ENCODE data around the gene S100PBP. TPM values are rescaled to one million over a fixed set of nuclear protein-coding genes. Genes with fewer than 3 reads are reported as not detected.

Gene S100PBP
- total RNA-seq, 1 experiment from 2014 or later, result 69.3 TPM

DNA sequence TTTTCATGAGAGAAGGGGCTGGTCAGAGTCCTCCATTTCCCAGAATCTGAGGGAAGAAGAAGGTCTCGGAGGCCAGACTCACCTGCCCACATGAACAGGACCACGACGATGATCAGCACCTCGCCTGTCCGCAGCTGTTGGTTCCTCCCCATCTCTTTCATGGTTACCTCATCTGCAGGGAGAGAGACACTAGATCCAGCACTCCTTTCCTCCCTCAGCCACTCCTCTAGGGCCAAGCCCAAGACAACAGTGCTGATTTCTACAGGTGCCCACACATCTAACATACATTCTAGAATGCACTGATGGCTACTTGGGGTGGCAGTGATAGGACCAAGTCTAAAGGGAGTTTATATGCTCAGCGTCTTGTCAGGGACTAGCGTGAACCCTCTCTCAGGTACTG is 50.2 kb downstream of the S100PBP start:
- POLR2A ChIA-PET (ENCODE audit: low non-redundant PET), result no interaction called here
- intact Hi-C loops (cut with micrococcal nuclease; ENCODE audit: unreplicated experiment), result no loop called here

GRCh38 chr1:32868085-32868484 is 50.6 kb downstream of the S100PBP start:
- DNase-seq (ENCODE audit: low spot score), result no peak
- intact Hi-C loops (cut with micrococcal nuclease; ENCODE audit: unreplicated experiment), result no loop called here
- no peaks in the 10 kb centered on the region for H3K9me3 ChIP-seq (ENCODE audit: low read depth, low read length, poor library complexity, severe bottlenecking)
- POLR2A ChIA-PET (ENCODE audit: low non-redundant PET), result no interaction called here
- H3K27ac ChIP-seq (ENCODE audit: low read depth, low read length, poor library complexity, severe bottlenecking), result no peak overlapping the region
- H3K4me1 ChIP-seq (ENCODE audit: insufficient read depth, low read length, poor library complexity, severe bottlenecking), result peaks cover 5% of the 10 kb centered on the region
- H3K36me3 ChIP-seq (ENCODE audit: insufficient read depth, low read length, poor library complexity, severe bottlenecking), result peaks cover 3% of the 10 kb centered on the region
- H3K27me3 ChIP-seq (replicated peaks; ENCODE audit: insufficient read depth, low read depth, low read length, poor library complexity), result no peaks in the 10 kb centered on the region
- TF ChIP-seq EZH2 (IDR thresholded peaks at IDR 0.05; ENCODE audit: borderline replicate concordance, low read depth, low read length, poor library complexity, severe bottlenecking), result no peak
- TF ChIP-seq, protein P1, sequence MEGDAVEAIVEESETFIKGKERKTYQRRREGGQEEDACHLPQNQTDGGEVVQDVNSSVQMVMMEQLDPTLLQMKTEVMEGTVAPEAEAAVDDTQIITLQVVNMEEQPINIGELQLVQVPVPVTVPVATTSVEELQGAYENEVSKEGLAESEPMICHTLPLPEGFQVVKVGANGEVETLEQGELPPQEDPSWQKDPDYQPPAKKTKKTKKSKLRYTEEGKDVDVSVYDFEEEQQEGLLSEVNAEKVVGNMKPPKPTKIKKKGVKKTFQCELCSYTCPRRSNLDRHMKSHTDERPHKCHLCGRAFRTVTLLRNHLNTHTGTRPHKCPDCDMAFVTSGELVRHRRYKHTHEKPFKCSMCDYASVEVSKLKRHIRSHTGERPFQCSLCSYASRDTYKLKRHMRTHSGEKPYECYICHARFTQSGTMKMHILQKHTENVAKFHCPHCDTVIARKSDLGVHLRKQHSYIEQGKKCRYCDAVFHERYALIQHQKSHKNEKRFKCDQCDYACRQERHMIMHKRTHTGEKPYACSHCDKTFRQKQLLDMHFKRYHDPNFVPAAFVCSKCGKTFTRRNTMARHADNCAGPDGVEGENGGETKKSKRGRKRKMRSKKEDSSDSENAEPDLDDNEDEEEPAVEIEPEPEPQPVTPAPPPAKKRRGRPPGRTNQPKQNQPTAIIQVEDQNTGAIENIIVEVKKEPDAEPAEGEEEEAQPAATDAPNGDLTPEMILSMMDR (conservative IDR thresholded peaks at IDR 0.05; ENCODE audit: low read depth, low read length), result no peak
- BruUV-seq (replicated peaks), result no TSS peak
- no peak overlapping the region for H3K4me3 ChIP-seq (ENCODE audit: low read depth, low read length, poor library complexity, severe bottlenecking)
- CTCF ChIA-PET, result interaction anchor here (0.6 kb wide), 1 partner anchor 722 kb away, joined by 5 read pairs; no protein-coding TSS in a partner anchor

More for the DNA sequence above, 50.2 kb downstream of the S100PBP start:
- H3K9me3 ChIP-seq (ENCODE audit: low read depth, low read length, poor library complexity, severe bottlenecking), result no peaks in the 10 kb centered on the region
- peaks cover 5% of the 10 kb centered on the region for H3K4me1 ChIP-seq (ENCODE audit: insufficient read depth, low read length, poor library complexity, severe bottlenecking)
- H3K27me3 ChIP-seq (replicated peaks; ENCODE audit: insufficient read depth, low read depth, low read length, poor library complexity), result no peaks in the 10 kb centered on the region
- no peak overlapping the region for H3K4me3 ChIP-seq (ENCODE audit: low read depth, low read length, poor library complexity, severe bottlenecking)
- no TSS peak for BruUV-seq (replicated peaks)
- H3K36me3 ChIP-seq (ENCODE audit: insufficient read depth, low read length, poor library complexity, severe bottlenecking), result peaks cover 7% of the 10 kb centered on the region
- DNase-seq (ENCODE audit: low spot score), result no peak
- no peak overlapping the region for H3K27ac ChIP-seq (ENCODE audit: low read depth, low read length, poor library complexity, severe bottlenecking)
- CTCF ChIA-PET, result no interaction called here
- no peak for TF ChIP-seq EZH2 (IDR thresholded peaks at IDR 0.05; ENCODE audit: borderline replicate concordance, low read depth, low read length, poor library complexity, severe bottlenecking)
- TF ChIP-seq, protein P1 (conservative IDR thresholded peaks at IDR 0.05; ENCODE audit: low read depth, low read length), result no peak

DNA sequence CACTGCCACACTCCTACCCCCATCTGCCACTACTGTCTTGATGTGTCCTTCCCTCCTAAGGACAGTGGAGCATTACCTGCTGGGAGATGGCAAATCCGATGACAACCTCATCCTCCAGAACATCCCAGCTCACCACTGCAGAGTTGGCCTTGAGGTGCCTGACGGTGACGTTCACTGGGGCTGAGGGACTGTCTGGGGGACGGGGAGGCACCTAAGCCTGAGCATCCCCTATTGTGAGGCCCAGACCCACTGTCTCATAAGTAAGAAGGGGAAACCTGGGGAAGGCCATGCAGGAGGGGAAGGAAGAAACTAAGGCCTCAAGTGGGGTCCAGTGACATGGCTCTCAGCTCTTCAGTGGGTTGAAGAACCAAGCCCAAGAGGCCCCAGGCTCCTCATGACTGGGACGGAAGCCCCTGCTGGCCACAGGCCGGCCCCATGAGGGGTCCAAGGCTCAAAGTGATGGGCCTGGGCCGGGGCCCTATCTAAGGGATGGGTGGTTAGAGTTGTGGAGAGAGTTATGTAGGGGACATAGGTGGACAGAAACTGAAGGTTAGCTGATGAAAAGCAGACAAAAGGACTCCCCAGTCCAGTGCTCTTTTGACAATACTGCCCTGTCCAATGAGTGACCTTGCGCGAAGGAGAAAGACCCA is 51.5 kb downstream of the S100PBP start:
- DNase-seq (ENCODE audit: low spot score), result no peak
- intact Hi-C loops (cut with micrococcal nuclease; ENCODE audit: unreplicated experiment), result no loop called here
- Histone ChIP-seq H3K27me3 (replicated peaks; ENCODE audit: insufficient read depth, low read depth, low read length, poor library complexity) (no peaks in the 10 kb centered on the region), H3K36me3 (ENCODE audit: insufficient read depth, low read length, poor library complexity, severe bottlenecking) (no peaks in the 10 kb centered on the region), H3K27ac (ENCODE audit: low read depth, low read length, poor library complexity, severe bottlenecking) (no peak overlapping the region), H3K4me1 (ENCODE audit: insufficient read depth, low read length, poor library complexity, severe bottlenecking) (peaks cover 5% of the 10 kb centered on the region), H3K4me3 (ENCODE audit: low read depth, low read length, poor library complexity, severe bottlenecking) (no peak overlapping the region), H3K9me3 (ENCODE audit: low read depth, low read length, poor library complexity, severe bottlenecking) (no peaks in the 10 kb centered on the region)
- POLR2A ChIA-PET (ENCODE audit: low non-redundant PET), result no interaction called here
- TF ChIP-seq EZH2 (IDR thresholded peaks at IDR 0.05; ENCODE audit: borderline replicate concordance, low read depth, low read length, poor library complexity, severe bottlenecking), result no peak
- TF ChIP-seq, protein P1 (conservative IDR thresholded peaks at IDR 0.05; ENCODE audit: low read depth, low read length), result no peak
- CTCF ChIA-PET, result interaction anchor here (0.6 kb wide), 1 partner anchor 721 kb away, joined by 5 read pairs; no protein-coding TSS in a partner anchor
- BruUV-seq (replicated peaks), result no TSS peak
